Jurkat, Clone E6-1 (cell line): ENCODE data around the gene SNAI3.

Experiments used
- DNase-seq: peaks from one replicate; pipeline ENCODE4 v3.0.0-alpha.2; 2011; ENCODE audit warnings: low read depth, low spot score
- H3K4me3 ChIP-seq: 2 replicates; pipeline ENCODE4 v1.5.1; 2011; ENCODE audit warnings: mild to moderate bottlenecking, low read length, control low read depth, moderate library complexity

The SNAI3 gene

DNA sequence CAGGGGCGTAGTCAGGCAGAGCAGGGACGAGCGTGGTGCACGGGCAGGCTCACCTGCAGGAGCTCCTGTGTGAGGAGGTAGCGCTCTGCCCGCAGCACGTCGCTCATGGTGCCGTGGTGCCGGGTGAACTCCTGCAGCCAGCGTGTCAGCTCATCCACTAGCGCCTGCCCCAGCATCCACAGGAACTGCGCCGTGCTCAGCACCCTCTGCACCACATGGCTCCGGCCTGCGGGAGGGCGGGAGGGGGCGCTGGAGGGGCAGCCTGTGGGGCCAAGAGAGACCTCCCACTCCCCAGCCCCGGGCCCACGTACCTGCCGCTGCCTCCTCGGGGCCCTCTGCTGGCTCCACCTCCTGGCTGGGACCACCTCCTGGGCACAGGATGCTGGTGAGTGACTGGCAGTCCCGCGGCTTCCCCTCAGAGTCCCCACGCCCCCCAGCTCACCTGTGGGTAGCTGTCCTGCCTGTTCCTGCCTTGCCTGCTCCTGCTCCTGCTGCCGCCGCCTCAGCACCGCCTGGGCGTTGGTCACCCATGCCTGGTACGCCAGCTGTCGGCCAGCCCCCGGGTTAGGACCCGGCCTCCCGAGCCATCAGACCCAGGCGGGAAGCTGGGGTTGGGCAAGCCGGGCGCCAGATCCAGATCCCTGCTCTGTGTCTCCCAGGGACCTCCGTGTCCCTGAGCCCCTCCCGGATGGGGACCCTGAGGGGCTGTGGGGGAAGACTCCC, 36.6 kb upstream of the SNAI3 start:
- DNase-seq: no peak
- H3K4me3 ChIP-seq: no peak overlapping the region

DNA sequence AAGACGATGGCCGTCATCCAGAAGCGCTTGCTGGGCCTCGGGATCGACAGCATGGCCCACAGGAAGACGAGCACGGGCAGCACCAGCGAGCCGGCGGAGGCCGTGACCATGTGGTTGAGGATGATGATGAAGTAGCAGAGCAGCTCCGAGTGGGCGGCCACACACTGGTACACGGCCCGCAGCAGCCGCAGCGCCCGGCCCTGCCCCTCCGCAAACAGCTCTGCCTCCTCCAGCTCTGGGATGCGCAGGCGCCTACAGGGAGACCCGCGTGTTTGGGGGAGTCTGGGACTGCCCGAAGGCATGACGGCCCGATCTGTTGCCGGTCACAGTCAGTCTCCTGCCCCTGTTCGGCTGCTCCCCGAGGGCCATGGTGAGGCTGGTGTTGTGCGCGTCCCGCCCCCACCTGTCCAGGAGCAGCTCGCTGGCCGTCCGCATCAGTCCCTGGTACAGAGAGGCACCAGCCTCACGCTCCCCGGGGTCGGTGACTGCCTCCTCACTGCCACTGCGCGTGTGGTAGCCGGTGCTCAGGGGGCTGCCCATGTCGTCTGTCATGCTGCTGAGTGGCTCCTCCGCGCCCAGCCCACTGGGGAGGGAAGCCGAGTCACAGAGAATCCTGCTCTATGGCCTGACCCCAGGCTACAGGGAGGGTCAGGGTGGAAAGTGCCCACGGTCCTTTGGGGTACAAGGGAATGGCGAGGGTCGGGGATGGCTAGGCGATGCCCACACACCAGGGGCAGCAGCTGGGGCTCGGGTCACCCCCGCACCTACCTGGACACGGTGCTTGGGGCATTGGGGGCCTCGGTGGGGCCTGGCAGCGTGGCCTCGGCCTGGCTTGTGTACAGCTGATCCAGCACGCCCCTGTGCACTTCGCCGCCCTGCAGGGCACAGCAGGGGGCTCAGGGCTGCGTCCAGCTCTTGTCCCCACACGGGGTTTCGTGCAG, 35.8 kb upstream of the SNAI3 start:
- DNase-seq: no peak

DNA sequence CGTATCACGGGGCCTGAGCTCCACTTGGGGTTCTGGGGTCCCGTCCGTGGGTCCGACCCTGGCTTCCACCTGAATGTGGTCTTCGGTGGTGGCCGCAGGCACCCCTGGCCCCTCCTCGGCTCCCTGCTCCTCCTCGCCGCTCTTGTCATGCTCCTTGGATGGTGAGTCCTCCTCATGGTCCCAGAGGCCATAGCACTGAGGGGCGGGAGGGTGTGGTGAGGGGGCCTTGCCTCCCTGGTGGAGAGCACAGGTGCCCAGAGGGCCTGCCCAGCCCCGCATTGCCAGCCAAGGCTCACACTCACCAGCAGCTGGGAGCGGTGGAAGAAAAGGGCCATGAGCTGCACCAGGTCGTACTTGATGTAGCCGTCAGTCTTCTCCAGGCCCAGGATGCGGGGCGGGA, 34.9 kb upstream of the SNAI3 start:
- no peak overlapping the region for H3K4me3 ChIP-seq
- no peak for DNase-seq

More for the DNA sequence above, 35.8 kb upstream of the SNAI3 start:
- H3K4me3 ChIP-seq: no peak overlapping the region

- no peak for DNase-seq
- no peak overlapping the region for H3K4me3 ChIP-seq
These were observed 34.2 kb upstream of the SNAI3 start for GRCh38 chr16:88720396-88720970.

GRCh38 chr16:88719933-88720296, 33.6 kb upstream of the SNAI3 start:
- no peak overlapping the region for H3K4me3 ChIP-seq
- DNase-seq: no peak

- DNase-seq: no peak
- H3K4me3 ChIP-seq: no peak overlapping the region
These were observed 33.1 kb upstream of the SNAI3 start for GRCh38 chr16:88719267-88719932.

DNA sequence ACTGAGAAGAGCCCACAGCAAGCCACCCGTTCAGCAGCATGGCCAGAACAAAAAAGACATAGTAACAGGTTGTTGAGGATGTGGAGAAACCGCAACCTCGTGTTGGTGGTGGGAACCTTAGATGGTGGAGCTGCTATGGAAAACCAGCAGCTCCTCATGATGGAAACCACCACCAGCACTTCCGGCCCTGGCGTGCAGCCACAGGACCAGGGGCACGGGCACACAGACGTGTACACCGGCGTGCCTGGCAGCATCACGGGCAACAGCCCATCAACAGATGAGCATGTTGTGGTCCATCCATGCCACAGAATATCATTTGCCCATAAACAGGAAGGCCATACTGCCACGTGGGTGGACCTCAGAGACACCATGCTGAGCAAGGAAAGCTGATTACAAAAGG, 31.9 kb upstream of the SNAI3 start:
- peak; percentile 93 for DNase-seq
- H3K4me3 ChIP-seq: no peak overlapping the region

GRCh38 chr16:88716601-88717001, 30.3 kb upstream of the SNAI3 start:
- no peak overlapping the region for H3K4me3 ChIP-seq
- DNase-seq: no peak

DNA sequence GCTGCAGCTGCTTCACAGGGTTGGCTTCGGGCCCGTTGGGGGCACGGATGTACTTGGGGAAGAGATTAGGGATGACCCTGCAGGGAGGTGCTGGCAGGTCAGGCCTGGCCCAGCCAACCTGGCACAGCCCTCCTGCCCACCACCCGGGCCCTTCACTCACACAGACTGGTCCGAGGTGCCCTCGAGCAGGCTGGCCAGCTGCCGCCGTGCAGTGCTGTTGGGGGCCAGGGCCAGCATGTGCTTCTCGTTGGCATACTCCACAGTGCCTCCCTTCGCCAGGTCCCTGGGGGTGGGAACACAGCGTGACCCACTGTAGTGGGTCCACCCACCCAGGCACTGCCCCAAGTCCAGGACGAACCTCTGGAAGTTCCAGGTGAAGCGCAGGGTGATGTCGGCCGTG, 29.9 kb upstream of the SNAI3 start:
- H3K4me3 ChIP-seq: no peak overlapping the region

GRCh38 chr16:88715312-88716190, 29.2 kb upstream of the SNAI3 start:
- DNase-seq: no peak
- H3K4me3 ChIP-seq: no peak overlapping the region

More for the DNA sequence above, 29.9 kb upstream of the SNAI3 start:
- no peak for DNase-seq

DNA sequence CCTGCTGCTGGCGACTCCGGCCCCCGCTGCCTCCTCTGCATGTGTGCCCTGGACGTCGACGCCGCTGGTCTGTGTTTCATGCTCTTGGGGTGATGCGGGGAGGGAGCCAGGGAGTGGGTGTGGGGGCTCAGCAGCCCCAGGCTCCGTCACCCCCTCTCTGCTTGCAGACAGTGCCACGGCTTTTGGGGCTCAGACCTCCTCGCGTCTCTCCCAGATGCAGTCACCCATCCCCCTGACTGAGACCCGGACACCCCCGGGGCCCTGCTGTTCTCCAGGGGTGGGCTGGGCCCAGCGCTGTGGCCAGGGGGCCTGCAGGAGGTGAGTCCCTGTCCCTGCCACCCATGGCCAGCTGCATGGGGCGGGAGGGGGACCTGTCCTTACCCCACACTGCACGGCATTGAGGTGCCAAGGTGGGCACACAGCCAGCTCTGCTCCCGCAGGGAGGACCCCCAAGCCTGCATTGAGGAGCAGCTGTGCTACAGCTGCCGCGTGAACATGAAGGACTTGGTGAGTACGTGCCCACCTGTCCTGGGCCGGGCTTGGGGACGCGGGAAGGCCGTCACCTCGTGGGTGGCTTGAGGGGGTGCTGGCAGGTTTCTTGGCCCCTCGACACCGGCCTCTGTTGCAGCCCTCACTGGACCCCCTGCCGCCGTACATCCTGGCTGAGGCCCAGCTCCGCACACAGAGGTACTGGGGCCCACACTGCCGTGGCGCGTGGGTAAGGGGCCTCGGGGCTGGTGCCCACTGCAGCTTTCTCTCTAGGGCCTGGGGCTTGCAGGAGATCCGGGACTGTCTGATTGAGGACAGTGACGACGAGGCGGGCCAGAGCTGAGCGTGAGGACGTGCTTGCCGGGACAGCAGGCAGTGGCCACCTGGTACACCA, 28.4 kb upstream of the SNAI3 start:
- H3K4me3 ChIP-seq: no peak overlapping the region
- DNase-seq: no peak

DNA sequence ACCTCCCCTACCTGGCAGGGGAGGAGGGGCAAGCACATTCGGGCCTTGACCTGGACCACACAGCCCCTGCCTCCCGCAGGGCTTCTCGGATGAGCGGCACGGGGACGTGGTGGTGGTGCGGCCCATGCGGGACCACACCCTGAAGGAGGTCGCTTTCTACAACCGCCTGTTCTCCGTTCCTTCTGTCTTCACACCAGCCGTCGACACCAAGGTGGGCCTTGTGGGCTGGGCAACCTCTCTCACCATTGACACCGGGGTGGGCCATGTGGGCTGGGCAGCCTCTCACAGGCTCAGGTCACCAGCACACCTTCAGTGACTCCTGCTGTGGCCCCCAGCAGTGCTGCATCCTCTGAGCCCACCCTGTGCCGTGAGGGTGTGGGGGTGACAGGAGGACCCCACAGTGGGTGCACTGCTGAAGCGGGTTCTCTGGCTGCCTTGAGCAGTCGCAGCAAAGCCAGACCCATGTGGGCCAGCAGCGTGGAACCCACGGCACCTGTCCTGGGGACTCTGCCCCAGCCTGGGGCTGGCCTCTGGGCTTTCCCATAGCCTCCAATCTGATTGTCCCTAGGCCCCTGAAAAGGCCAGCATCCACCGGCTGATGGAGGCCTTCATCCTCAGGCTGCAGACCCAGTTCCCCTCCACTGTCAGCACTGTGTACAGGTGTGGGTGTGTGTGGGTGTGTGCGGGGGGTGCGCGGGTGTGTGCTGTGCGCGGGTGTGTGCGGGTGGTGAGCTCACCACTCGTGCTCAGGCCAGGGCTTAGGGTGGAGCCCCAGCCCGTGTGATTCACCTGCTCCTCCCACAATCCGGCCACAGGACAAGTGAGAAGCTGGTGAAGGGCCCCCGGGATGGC, 27.5 kb upstream of the SNAI3 start:
- H3K4me3 ChIP-seq: no peak overlapping the region
- no peak for DNase-seq

DNA sequence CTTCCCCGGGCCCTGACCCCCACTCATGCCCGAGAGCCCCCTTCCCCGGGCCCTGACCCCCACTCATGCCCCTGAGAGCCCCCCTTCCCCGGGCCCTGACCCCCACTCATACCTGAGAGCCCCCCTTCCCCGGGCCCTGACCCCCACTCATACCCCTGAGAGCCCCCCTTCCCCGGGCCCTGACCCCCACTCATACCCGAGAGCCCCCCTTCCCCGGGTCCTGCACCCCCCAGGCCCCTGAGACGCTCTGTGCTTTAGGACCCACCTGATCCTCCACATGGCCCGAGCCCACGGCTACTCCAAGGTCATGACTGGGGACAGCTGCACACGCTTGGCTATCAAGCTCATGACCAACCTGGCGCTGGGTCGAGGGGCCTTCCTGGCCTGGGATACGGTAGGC, 26.7 kb upstream of the SNAI3 start:
- no peak for DNase-seq
- no peak overlapping the region for H3K4me3 ChIP-seq

GRCh38 chr16:88712362-88712979, 26.2 kb upstream of the SNAI3 start:
- H3K4me3 ChIP-seq: no peak overlapping the region
- DNase-seq: no peak

- H3K4me3 ChIP-seq: no peak overlapping the region
- no peak for DNase-seq
These were observed 25.5 kb upstream of the SNAI3 start for GRCh38 chr16:88711750-88712340.

GRCh38 chr16:88710556-88710955, 24.2 kb upstream of the SNAI3 start:
- H3K4me3 ChIP-seq: no peak overlapping the region
- no peak for DNase-seq
